Breast epithelium (tissue), 3 donors: Measurements from ENCODE around the gene HIVEP3.
"Not testable (repeated sequence)": the region's sequence is repeated elsewhere in the genome, so short reads cannot be mapped to it uniquely, and the experiment has no call there.

ENCODE experiments used
- CTCF ChIP-seq, 3 donors: fragments of 450-650 bp; IDR thresholded peaks; one replicate each; pipeline ENCODE4 v1.5.1; 2016 to 2017; ENCODE audit warnings: antibody characterized with exemption in 3 of 3, mild to moderate bottlenecking in 3 of 3, moderate library complexity in 3 of 3
- POLR2A ChIP-seq: fragments of 450-650 bp; IDR thresholded peaks from one replicate; pipeline ENCODE4 v1.6.1; 2016; ENCODE audit warnings: antibody characterized with exemption, mild to moderate bottlenecking, moderate library complexity

- not testable (repeated sequence) for TF ChIP-seq CTCF (IDR thresholded peaks at IDR 0.05); POLR2A
These were observed 226.8 kb downstream of the HIVEP3 start for GRCh38 chr1:41691966-41692365.
